GM12891 (cell line): Measurements from ENCODE around the gene RASGRP1.

Experiments
- PAX5 ChIP-seq: IDR thresholded peaks from 2 replicates; pipeline ENCODE4 v1.6.1; 2011; ENCODE audit warnings: low read length, moderate library complexity, mild to moderate bottlenecking; ENCODE audit not compliant: insufficient read depth, severe bottlenecking
- POLR2A ChIP-seq: IDR thresholded peaks from 2 replicates; pipeline ENCODE4 v1.6.1; 2011; ENCODE audit warnings: low read depth, low read length, control low read depth
- POLR2AphosphoS5 ChIP-seq: IDR thresholded peaks from 2 replicates; pipeline ENCODE4 v1.6.1; 2011; ENCODE audit warnings: low read depth, low read length, control low read depth
- TAF1 ChIP-seq: IDR thresholded peaks from 2 replicates; pipeline ENCODE4 v1.6.1; 2011; ENCODE audit warnings: low read depth, low read length, control low read depth

- TF ChIP-seq POLR2A (no peak), POLR2AphosphoS5 (no peak), PAX5 (no peak), TAF1 (no peak)
Measured at GRCh38 chr15:38475361-38475760, 89.3 kb downstream of the RASGRP1 start.
